HepG2 (cell line): ENCODE data around the gene SMIM29. TPM values are rescaled to one million over a fixed set of nuclear protein-coding genes. Genes with fewer than 3 reads are reported as not detected.
A peak's percentile ranks its signal among the peaks of the same experiment; 100 is the strongest.

Source experiments
- ATAC-seq: fragments of 200-7000 bp; cut with Tn5 transposase; 3 replicates; pipeline ENCODE4 v1.9.1; 2020; ENCODE audit warnings: mild to moderate bottlenecking, moderate library complexity
- BruUV-seq: library from RNA; stranded (reverse); fragments of 400-500 nt; replicated peaks from 2 replicates; lab custom pipeline; 2021; lab: Mats Ljungman, UMichigan
- CTCF ChIA-PET: fragments of 300-600 bp; formaldehyde crosslinking; extraction: SDS; loops from one replicate; lab custom pipeline; 2021; ENCODE audit warnings: low total read pairs, inconsistent platforms, low intra/inter-chr PET ratio; lab: Yijun Ruan, JAX
- POLR2A ChIA-PET: fragments of 350-600 bp; sonication (Branson Sonifier 250); formaldehyde crosslinking; loops from one replicate; lab custom pipeline; 2020; ENCODE audit warnings: antibody characterized with exemption, inconsistent platforms; lab: Yijun Ruan, JAX
- DNase-seq: peaks from one replicate; pipeline ENCODE4 v3.0.0-alpha.2; 2015; ENCODE audit warnings: low spot score
- FAIRE-seq: peaks from 3 replicates; lab custom pipeline; 2011; peaks lifted over from hg19 to GRCh38; lab: Jason Lieb, UNC
- H2AFZ ChIP-seq: one replicate; pipeline ENCODE4 v1.6.1; 2011; ENCODE audit warnings: low read length, inconsistent platforms
- H3K27ac ChIP-seq: fragments of 300-600 bp; 3 replicates; pipeline ENCODE4 v1.8.0; 2011; ENCODE audit warnings: mixed run types, mild to moderate bottlenecking, mixed read lengths, low read length, inconsistent platforms; ENCODE audit not compliant: insufficient read depth; ENCODE audit errors: extremely low read length
- H3K27me3 ChIP-seq, 2 experiments: fragments of 200-600 bp in 1 of 2; 2 replicates in 1 of 2; 3 replicates in 1 of 2; pipeline versions ENCODE4 v1.6.0 to v1.8.0; 2011; ENCODE audit warnings: low read length in 2 of 2, mild to moderate bottlenecking in 2 of 2, moderate library complexity in 2 of 2, inconsistent platforms in 1 of 2; ENCODE audit not compliant: insufficient read depth in 2 of 2, control insufficient read depth in 1 of 2
- H3K36me3 ChIP-seq, 2 experiments: fragments of 200-600 bp in 1 of 2; replicated peaks in 1 of 2; 2 replicates in 1 of 2; 3 replicates in 1 of 2; pipeline versions ENCODE4 v1.5.1 to v1.8.0; 2011; ENCODE audit warnings: low read length in 2 of 2, inconsistent platforms in 1 of 2; ENCODE audit not compliant: insufficient read depth in 2 of 2, control insufficient read depth in 1 of 2
- H3K4me1 ChIP-seq: 2 replicates; pipeline ENCODE4 v1.5.1; 2012; ENCODE audit warnings: low read length, inconsistent platforms; ENCODE audit not compliant: insufficient read depth
- H3K4me2 ChIP-seq: 2 replicates; pipeline ENCODE4 v1.6.0; 2011; ENCODE audit warnings: low read depth, low read length, inconsistent platforms
- H3K4me3 ChIP-seq, 3 experiments: fragments of 200-600 bp in 1 of 3; sonication (generic), shearing (Covaris generic) in 1 of 3; replicated peaks in 1 of 3; 2 replicates each; pipeline ENCODE4 v1.5.1; 2011 to 2016; ENCODE audit warnings: low read length in 3 of 3, inconsistent platforms in 2 of 3, low read depth in 2 of 3, mild to moderate bottlenecking in 2 of 3, control low read depth in 1 of 3, mixed read lengths in 1 of 3; ENCODE audit not compliant: insufficient read depth in 1 of 3
- H3K79me2 ChIP-seq: one replicate; pipeline ENCODE4 v1.6.1; 2011; ENCODE audit warnings: low read length, inconsistent platforms; ENCODE audit not compliant: insufficient read depth
- H3K9ac ChIP-seq: 2 replicates; pipeline ENCODE4 v1.6.0; 2011; ENCODE audit warnings: mild to moderate bottlenecking, low read depth, low read length, inconsistent platforms; ENCODE audit not compliant: insufficient read depth
- H3K9me3 ChIP-seq: 2 replicates; pipeline ENCODE4 v1.5.1; 2012; ENCODE audit warnings: mild to moderate bottlenecking, low read length
- H4K20me1 ChIP-seq: 2 replicates; pipeline ENCODE4 v1.6.0; 2011; ENCODE audit warnings: inconsistent platforms, mild to moderate bottlenecking, low read length, moderate library complexity; ENCODE audit not compliant: insufficient read depth
- FOXK1 ChIP-seq: sonication (generic); formaldehyde crosslinking; IDR thresholded peaks from 2 replicates; pipeline ENCODE4 v1.4.0; 2020; ENCODE audit warnings: low read depth, missing genetic modification reagents, borderline replicate concordance
- HDAC6 ChIP-seq: fragments of 200-600 bp; sonication (generic); IDR thresholded peaks from 2 replicates; pipeline ENCODE4 v1.7.0; 2017; ENCODE audit warnings: mild to moderate bottlenecking, antibody characterized with exemption, low read length, low read depth
- HNRNPLL ChIP-seq: fragments of 200-400 bp; formaldehyde crosslinking; IDR thresholded peaks from 2 replicates; pipeline ENCODE4 v1.6.1; 2017; ENCODE audit warnings: mild to moderate bottlenecking, low read depth, low read length; ENCODE audit not compliant: poor library complexity, severe bottlenecking
- POGZ ChIP-seq: sonication (generic); formaldehyde crosslinking; IDR thresholded peaks from 2 replicates; pipeline ENCODE4 v1.4.0; 2020; ENCODE audit warnings: mild to moderate bottlenecking, missing genetic modification reagents
- TAF1 ChIP-seq: sonication (generic); formaldehyde crosslinking; IDR thresholded peaks from 2 replicates; pipeline ENCODE4 v1.4.0; 2020; ENCODE audit warnings: missing genetic modification reagents
- ZBTB7B ChIP-seq: sonication (generic); formaldehyde crosslinking; IDR thresholded peaks from 2 replicates; pipeline ENCODE4 v1.4.0; 2020; ENCODE audit warnings: missing genetic modification reagents
- ZIK1 ChIP-seq: sonication (generic); formaldehyde crosslinking; IDR thresholded peaks from 2 replicates; pipeline ENCODE4 v1.5.0; 2020; ENCODE audit warnings: mild to moderate bottlenecking, low read depth, missing genetic modification reagents, borderline replicate concordance
- ZNF292 ChIP-seq: sonication (generic); formaldehyde crosslinking; IDR thresholded peaks from 2 replicates; pipeline ENCODE4 v1.8.1; 2022; ENCODE audit warnings: mild to moderate bottlenecking, low read depth, missing genetic modification reagents, borderline replicate concordance
- ZNF343 ChIP-seq: sonication (generic); formaldehyde crosslinking; IDR thresholded peaks from 2 replicates; pipeline ENCODE4 v1.4.0; 2020; ENCODE audit warnings: mild to moderate bottlenecking, missing genetic modification reagents
- ZNF44 ChIP-seq: sonication (generic); formaldehyde crosslinking; IDR thresholded peaks from 2 replicates; pipeline ENCODE4 v1.5.1; 2020; ENCODE audit warnings: mild to moderate bottlenecking, missing genetic modification reagents
- ZNF567 ChIP-seq: sonication (generic); formaldehyde crosslinking; IDR thresholded peaks from 2 replicates; pipeline ENCODE4 v1.8.1; 2023; ENCODE audit warnings: mild to moderate bottlenecking, missing genetic modification reagents, borderline replicate concordance
- ZNF598 ChIP-seq: sonication (generic); formaldehyde crosslinking; IDR thresholded peaks from 2 replicates; pipeline ENCODE4 v1.5.1; 2020; ENCODE audit warnings: mild to moderate bottlenecking, missing genetic modification reagents, borderline replicate concordance
- WGBS: methylation state at CpG from one replicate; pipeline ENCODE4 v1.1.6; 2017; ENCODE audit warnings: low lambda C conversion rate; 5-methylcytosine and 5-hydroxymethylcytosine counted together
- in situ Hi-C: cut with HindIII; loops from 2 replicates; pipeline ENCODE4 v1.10.0; 2017; ENCODE audit warnings: low pct_unique_long_range_greater_than_20kb; ENCODE audit not compliant: extremely low pct_ligation_motif_present
- intact Hi-C: fragments of 100-400 bp; cut with micrococcal nuclease; formaldehyde crosslinking; loops from one replicate; pipeline ENCODE4 v1.10.0; 2022; ENCODE audit not compliant: unreplicated experiment
- polyA plus RNA-seq, 8 experiments: library from polyadenylated mRNA; depleted of rRNA in 3 of 8; stranded (reverse) in 7 of 8; unstranded in 1 of 8; fragments of >200 nt; fragmentation: Illumina TruSeq in 4 of 8; extraction: Trizol in 4 of 8; gene quantifications; 2 replicates each; pipeline versions ENCODE4 v1.2.1 to v1.2.3, GENCODE V29; 2011 to 2016; ENCODE audit warnings: low read depth in 4 of 8, missing spikeins in 1 of 8, mixed read lengths in 1 of 8; ENCODE audit not compliant: insufficient read depth in 1 of 8
- total RNA-seq, 5 experiments: library from RNA; depleted of rRNA; stranded (reverse); fragments of >200 nt; fragmentation: Illumina TruSeq; extraction: Trizol; gene quantifications; 2 replicates each; pipeline ENCODE4 v1.2.3, GENCODE V29; 2016; ENCODE audit warnings: low read depth in 1 of 5
- TF ChIP-seq, protein P1 (sequence below): sonication (generic); formaldehyde crosslinking; IDR thresholded peaks from 2 replicates; pipeline ENCODE4 v1.5.1; 2020; ENCODE audit warnings: missing genetic modification reagents, mild to moderate bottlenecking, borderline replicate concordance
- TF ChIP-seq, protein P2 (sequence below): sonication (generic); formaldehyde crosslinking; IDR thresholded peaks from 2 replicates; pipeline ENCODE4 v1.4.0; 2020; ENCODE audit warnings: missing genetic modification reagents, mild to moderate bottlenecking, borderline replicate concordance
- TF ChIP-seq, protein P3 (sequence below): sonication (generic); formaldehyde crosslinking; IDR thresholded peaks from 2 replicates; pipeline ENCODE4 v1.4.0; 2020; ENCODE audit warnings: missing genetic modification reagents, borderline replicate concordance

The SMIM29 gene
- total and polyA plus RNA-seq, 2 of the 13 experiments (the other 11 are each of a cell fraction or from before 2014, with no cell fraction given), result 8.8 to 15.3 TPM

DNA sequence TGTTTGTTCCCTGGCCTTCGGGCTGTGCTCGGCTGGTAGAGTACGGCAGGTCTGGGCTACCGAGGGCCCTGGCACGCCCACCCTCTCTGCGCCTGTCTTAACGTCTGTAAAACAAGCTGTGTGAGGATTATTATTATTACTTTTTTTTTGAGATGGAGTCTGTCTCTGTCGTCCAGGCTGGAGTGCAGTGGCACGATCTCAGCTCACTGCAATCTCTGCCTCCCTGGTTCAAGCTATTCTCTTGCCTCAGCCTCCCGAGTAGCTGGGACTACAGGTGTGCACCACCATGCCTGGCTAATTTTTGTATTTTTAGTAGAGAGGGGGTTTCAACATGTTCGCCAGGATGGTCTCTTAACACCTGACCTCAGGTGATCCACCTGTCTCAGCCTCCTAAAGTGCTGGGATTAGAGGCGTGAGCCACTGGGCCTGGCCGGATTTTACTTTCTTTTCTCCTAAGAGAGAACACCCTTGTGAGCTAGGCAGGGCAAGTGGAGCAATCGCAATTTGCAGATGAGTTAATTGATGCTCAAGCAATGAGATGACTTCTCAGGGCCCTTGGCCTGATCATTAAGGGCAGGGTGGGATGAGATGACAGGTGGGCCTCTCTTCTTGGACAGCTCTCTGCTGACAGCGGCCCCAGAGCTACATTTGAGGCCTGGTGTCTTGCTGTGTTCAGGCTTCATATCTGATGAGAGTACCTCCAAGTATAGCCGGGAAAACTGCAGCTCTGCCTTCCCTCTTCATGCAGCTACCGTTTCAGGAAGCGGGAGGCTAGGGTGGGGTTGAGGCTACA, 859 bp upstream of the SMIM29 start (continued):
- no peak for TF ChIP-seq TAF1 (CRISPR knock-in tag)
- 0 out of 2 replicates have a peak, but pooled peaks have one; percentile 4 for TF ChIP-seq ZBTB7B (CRISPR knock-in tag)
- peak; percentile 21; the same call in 1 of the 2 replicates for TF ChIP-seq ZNF567 (CRISPR knock-in tag)

DNA sequence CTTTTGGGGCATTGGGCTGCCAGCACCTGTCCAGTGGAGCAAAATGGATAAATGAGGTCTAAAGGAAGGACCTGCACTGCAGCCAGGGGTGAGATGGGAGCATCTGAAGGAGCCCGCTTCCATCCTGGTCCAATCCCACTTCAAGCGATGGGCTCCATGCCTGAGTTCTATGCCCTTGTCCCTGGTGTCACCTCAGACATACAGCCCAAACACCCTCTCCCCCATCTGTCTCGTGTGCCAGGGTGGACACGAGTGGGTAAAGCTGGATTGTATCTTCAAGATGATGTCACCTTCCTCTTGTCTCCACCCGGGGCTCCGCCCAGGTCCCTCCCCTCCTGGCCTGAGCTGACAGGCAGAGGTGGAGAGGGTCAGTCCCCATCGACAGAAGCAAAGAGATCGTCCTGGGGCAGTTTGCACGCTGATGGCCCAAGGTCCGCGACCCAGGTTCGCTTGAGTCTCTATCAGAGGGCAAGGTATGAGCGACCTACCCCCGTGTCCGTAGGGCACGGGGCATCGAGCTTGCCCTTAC, 544 bp downstream of the SMIM29 start:
- intact Hi-C loops, result loop anchor here (2.0 to 5.0 kb wide), 3 partner anchors 51 to 359 kb away; partner anchors contain the start of gene NUDT3
- DNase-seq, result peak; percentile 35
- TF ChIP-seq HNRNPLL, result no peak
- TF ChIP-seq ZIK1 (CRISPR knock-in tag), result no peak
- TF ChIP-seq, protein P1, sequence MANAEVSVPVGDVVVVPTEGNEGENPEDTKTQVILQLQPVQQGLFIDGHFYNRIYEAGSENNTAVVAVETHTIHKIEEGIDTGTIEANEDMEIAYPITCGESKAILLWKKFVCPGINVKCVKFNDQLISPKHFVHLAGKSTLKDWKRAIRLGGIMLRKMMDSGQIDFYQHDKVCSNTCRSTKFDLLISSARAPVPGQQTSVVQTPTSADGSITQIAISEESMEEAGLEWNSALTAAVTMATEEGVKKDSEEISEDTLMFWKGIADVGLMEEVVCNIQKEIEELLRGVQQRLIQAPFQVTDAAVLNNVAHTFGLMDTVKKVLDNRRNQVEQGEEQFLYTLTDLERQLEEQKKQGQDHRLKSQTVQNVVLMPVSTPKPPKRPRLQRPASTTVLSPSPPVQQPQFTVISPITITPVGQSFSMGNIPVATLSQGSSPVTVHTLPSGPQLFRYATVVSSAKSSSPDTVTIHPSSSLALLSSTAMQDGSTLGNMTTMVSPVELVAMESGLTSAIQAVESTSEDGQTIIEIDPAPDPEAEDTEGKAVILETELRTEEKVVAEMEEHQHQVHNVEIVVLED (CRISPR knock-in tag), result no peak
- no peak for TF ChIP-seq FOXK1 (CRISPR knock-in tag)
- peak; percentile 70; the same call in 1 of the 2 replicates for TF ChIP-seq ZNF343 (CRISPR knock-in tag)
- TF ChIP-seq ZNF292 (CRISPR knock-in tag), result 0 out of 2 replicates have a peak, but pooled peaks have one; percentile 31
- TF ChIP-seq, protein P2, sequence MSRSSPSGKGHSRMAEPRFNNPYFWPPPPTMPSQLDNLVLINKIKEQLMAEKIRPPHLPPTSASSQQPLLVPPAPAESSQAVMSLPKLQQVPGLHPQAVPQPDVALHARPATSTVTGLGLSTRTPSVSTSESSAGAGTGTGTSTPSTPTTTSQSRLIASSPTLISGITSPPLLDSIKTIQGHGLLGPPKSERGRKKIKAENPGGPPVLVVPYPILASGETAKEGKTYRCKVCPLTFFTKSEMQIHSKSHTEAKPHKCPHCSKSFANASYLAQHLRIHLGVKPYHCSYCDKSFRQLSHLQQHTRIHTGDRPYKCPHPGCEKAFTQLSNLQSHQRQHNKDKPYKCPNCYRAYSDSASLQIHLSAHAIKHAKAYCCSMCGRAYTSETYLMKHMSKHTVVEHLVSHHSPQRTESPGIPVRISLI (CRISPR knock-in tag), result no peak
- TF ChIP-seq ZNF44 (CRISPR knock-in tag), result no peak
- TF ChIP-seq TAF1 (CRISPR knock-in tag), result no peak
- TF ChIP-seq ZNF598 (CRISPR knock-in tag), result no peak
- no peak for TF ChIP-seq HDAC6
- TF ChIP-seq POGZ (CRISPR knock-in tag), result no peak
- TF ChIP-seq, protein P3, sequence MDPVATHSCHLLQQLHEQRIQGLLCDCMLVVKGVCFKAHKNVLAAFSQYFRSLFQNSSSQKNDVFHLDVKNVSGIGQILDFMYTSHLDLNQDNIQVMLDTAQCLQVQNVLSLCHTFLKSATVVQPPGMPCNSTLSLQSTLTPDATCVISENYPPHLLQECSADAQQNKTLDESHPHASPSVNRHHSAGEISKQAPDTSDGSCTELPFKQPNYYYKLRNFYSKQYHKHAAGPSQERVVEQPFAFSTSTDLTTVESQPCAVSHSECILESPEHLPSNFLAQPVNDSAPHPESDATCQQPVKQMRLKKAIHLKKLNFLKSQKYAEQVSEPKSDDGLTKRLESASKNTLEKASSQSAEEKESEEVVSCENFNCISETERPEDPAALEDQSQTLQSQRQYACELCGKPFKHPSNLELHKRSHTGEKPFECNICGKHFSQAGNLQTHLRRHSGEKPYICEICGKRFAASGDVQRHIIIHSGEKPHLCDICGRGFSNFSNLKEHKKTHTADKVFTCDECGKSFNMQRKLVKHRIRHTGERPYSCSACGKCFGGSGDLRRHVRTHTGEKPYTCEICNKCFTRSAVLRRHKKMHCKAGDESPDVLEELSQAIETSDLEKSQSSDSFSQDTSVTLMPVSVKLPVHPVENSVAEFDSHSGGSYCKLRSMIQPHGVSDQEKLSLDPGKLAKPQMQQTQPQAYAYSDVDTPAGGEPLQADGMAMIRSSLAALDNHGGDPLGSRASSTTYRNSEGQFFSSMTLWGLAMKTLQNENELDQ (CRISPR knock-in tag), result no peak

More for the DNA sequence above, 544 bp downstream of the SMIM29 start:
- CTCF ChIA-PET, result interaction anchor here (1.3 to 1.9 kb wide), 3 partner anchors 145 to 361 kb away, joined by 5 to 27 read pairs (median 12); partner anchors contain the start of gene NUDT3
- in situ Hi-C loops, result loop anchor here (5.0 to 25.0 kb wide), 2 partner anchors 169 to 364 kb away; no protein-coding TSS in a partner anchor
- POLR2A ChIA-PET, result interaction anchor here (1.4 to 5.9 kb wide), 5 partner anchors 25 to 210 kb away, joined by 4 to 100 read pairs (median 15); partner anchors contain the start of gene RPS10
- Histone ChIP-seq H3K79me2 (no peaks in the 10 kb centered on the region), H3K4me2 (peak overlapping the region; percentile 99), H3K27me3 (no peaks in the 10 kb centered on the region), H3K27ac (peak overlapping the region; percentile 60), H3K9me3 (no peaks in the 10 kb centered on the region), H3K36me3 (peaks cover 4 to 14% of the 10 kb centered on the region in 2 experiments; a peak in 4 of 5 replicates), H3K4me1 (peaks cover 46% of the 10 kb centered on the region), H3K4me3 (peak overlapping the region; percentile 70 to 99 (median 82)), H4K20me1 (0 out of 2 replicates have a peak, but pooled peaks cover 4% of the 10 kb centered on the region), H3K9ac (peak overlapping the region; percentile 75), H2AFZ (no peak overlapping the region)
- peak; percentile 40 for ATAC-seq
- FAIRE-seq, result peak; percentile 77
- WGBS, result 7% methylated on average over 15 of the region's 17 CpGs
- TSS peak; percentile 73 for BruUV-seq
